22Rv1 (cell line): Measurements from ENCODE around the gene HCAR2.

ENCODE experiments used
- ZFX ChIP-seq: fragments of 450-650 bp; IDR thresholded peaks from 2 replicates; pipeline ENCODE4 v1.6.1; 2017; ENCODE audit warnings: antibody characterized with exemption, borderline replicate concordance
- TF ChIP-seq, protein P1 (sequence below): fragments of 450-650 bp; IDR thresholded peaks from 2 replicates; pipeline ENCODE4 v1.5.1; 2017; ENCODE audit warnings: mild to moderate bottlenecking

- TF ChIP-seq, protein P1, sequence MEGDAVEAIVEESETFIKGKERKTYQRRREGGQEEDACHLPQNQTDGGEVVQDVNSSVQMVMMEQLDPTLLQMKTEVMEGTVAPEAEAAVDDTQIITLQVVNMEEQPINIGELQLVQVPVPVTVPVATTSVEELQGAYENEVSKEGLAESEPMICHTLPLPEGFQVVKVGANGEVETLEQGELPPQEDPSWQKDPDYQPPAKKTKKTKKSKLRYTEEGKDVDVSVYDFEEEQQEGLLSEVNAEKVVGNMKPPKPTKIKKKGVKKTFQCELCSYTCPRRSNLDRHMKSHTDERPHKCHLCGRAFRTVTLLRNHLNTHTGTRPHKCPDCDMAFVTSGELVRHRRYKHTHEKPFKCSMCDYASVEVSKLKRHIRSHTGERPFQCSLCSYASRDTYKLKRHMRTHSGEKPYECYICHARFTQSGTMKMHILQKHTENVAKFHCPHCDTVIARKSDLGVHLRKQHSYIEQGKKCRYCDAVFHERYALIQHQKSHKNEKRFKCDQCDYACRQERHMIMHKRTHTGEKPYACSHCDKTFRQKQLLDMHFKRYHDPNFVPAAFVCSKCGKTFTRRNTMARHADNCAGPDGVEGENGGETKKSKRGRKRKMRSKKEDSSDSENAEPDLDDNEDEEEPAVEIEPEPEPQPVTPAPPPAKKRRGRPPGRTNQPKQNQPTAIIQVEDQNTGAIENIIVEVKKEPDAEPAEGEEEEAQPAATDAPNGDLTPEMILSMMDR, result no peak
- no peak for TF ChIP-seq ZFX
These were observed 11.6 kb downstream of the HCAR2 start for GRCh38 chr12:122691566-122691965.
